ENCODE measurements around the gene POLH.

GRCh38 chr6:43588194-43588593, 12.2 kb downstream of the POLH start:
- TF ChIP-seq CTCF (conservative IDR thresholded peaks at IDR 0.05 in 1 of 2, IDR thresholded peaks at IDR 0.05 in 1 of 2; ENCODE audit: low read depth in 1 of 2, low read length in 2 of 2) = no peak
- no peak for TF ChIP-seq EZH2 (IDR thresholded peaks at IDR 0.05; ENCODE audit: low read length, missing control alignments)

Measured in fibroblast of lung (primary cell).